Adrenal gland (tissue), 12 donors: ENCODE data around the gene PKP3. TPM values are rescaled to one million over a fixed set of nuclear protein-coding genes. Genes with fewer than 3 reads are reported as not detected.
A peak's percentile ranks its signal among the peaks of the same experiment; 100 is the strongest.
"Not testable (repeated sequence)": the region's sequence is repeated elsewhere in the genome, so short reads cannot be mapped to it uniquely, and the experiment has no call there.

ENCODE experiments used
- DNase-seq, 7 donors: peaks; one replicate each; pipeline ENCODE4 v3.0.0-alpha.2; 2019 to 2020
- H3K27ac ChIP-seq, 5 donors: fragments of 200-600 bp; sonication (generic) in 4 of 5; 1 replicate in 3 of 5; 2 replicates in 2 of 5; pipeline versions ENCODE4 v1.5.1 to v1.8.0; 2016 to 2020; ENCODE audit warnings: mild to moderate bottlenecking in 1 of 5
- H3K27me3 ChIP-seq: fragments of 200-600 bp; 2 replicates; pipeline ENCODE4 v1.8.0; 2021
- H3K36me3 ChIP-seq, 2 donors: fragments of 200-600 bp; replicated peaks in 1 of 2; 1 replicate in 1 of 2; 2 replicates in 1 of 2; pipeline versions ENCODE4 v1.5.1 to v1.8.0; 2018 to 2022
- H3K4me1 ChIP-seq, 2 donors: fragments of 200-600 bp; replicated peaks in 1 of 2; 1 replicate in 1 of 2; 2 replicates in 1 of 2; pipeline versions ENCODE4 v1.5.1 to v1.8.0; 2018 to 2021
- H3K4me3 ChIP-seq, 4 donors: fragments of 200-600 bp; sonication (generic) in 3 of 4; one replicate each; pipeline ENCODE4 v1.5.1; 2016 to 2018
- H3K9me3 ChIP-seq, 3 donors: fragments of 200-600 bp; sonication (generic) in 1 of 3; replicated peaks in 1 of 3; 1 replicate in 2 of 3; 2 replicates in 1 of 3; pipeline versions ENCODE4 v1.5.1 to v1.8.0; 2016 to 2021
- CTCF ChIP-seq, 6 experiments: fragments of 450-650 bp in 4 of 6; fragments of 200-600 bp in 2 of 6; sonication (generic) in 1 of 6; IDR thresholded peaks; 1 replicate in 5 of 6; 2 replicates in 1 of 6; pipeline versions ENCODE4 v1.5.1 to v1.8.0; 2016 to 2021; ENCODE audit warnings: antibody characterized with exemption in 6 of 6, mild to moderate bottlenecking in 2 of 6, moderate library complexity in 1 of 6
- POLR2A ChIP-seq, 2 donors: fragments of 450-650 bp; IDR thresholded peaks; one replicate each; pipeline ENCODE4 v1.6.1; 2017; ENCODE audit warnings: antibody characterized with exemption in 2 of 2, mild to moderate bottlenecking in 2 of 2, moderate library complexity in 1 of 2
- WGBS, 4 donors: extraction: QIAGEN DNeasy Blood & Tissue Kit in 2 of 4; methylation state at CpG; one replicate each; pipeline versions ENCODE4 v1.1.5 to v1.1.7; 2013 to 2017; 5-methylcytosine and 5-hydroxymethylcytosine counted together
- intact Hi-C, 2 donors: fragments of 100-400 bp; cut with DNase I; formaldehyde crosslinking; loops; one replicate each; pipeline versions ENCODE4 v1.14.1 to v1.15.0; 2022 to 2023
- polyA plus RNA-seq, 3 donors: library from polyadenylated mRNA; stranded (reverse); fragments of 200-250 nt in 2 of 3; fragments of 350-450 nt in 1 of 3; fragmentation: Illumina TruSeq in 1 of 3; extraction: RNeasy Lipid Tissue Mini Kit (QIAGEN cat#74804) in 1 of 3; gene quantifications; one replicate each; pipeline ENCODE4 v1.2.3, GENCODE V29; 2013 to 2014
- total RNA-seq, 9 donors: library from RNA; depleted of rRNA in 4 of 9; stranded (reverse); fragments of >200 nt in 4 of 9; fragments of 120-200 nt in 1 of 9; fragmentation: NEBNext Ultra II Directional in 1 of 9; extraction: Animal tissue kit (Norgen Biotek cat#: 25700) in 1 of 9; gene quantifications; one replicate each; pipeline versions ENCODE4 v1.1.0 to v1.2.4, GENCODE V29; 2013 to 2023
- donor health status: healthy with polysubstance abuse.
- donor health status: Bipolar disorder and iron deficiency.
- donor health status: DM: yes; HTN: yes; CAD: no.
- donor health status: DM: no; HTN: no; CAD: no.
- donor health status: DM: no; HTN: no; CAD: no.
- donor health status: DM: yes; HTN: yes; CAD: no.

PKP3 gene
- total and polyA plus RNA-seq, 12 donors: 0.37 to 0.65 (median 0.55) TPM; not detected in 8

GRCh38 chr11:359181-359714 is 34.8 kb upstream of the PKP3 start:
- no peak for TF ChIP-seq CTCF (IDR thresholded peaks at IDR 0.05)
- TF ChIP-seq POLR2A (IDR thresholded peaks at IDR 0.05): no peak
- Histone ChIP-seq H3K9me3 (no peaks in the 10 kb centered on the region), H3K4me3 (no peak overlapping the region), H3K36me3 (no peaks in the 10 kb centered on the region), H3K27ac (no peak overlapping the region), H3K27me3 (peaks cover 3% of the 10 kb centered on the region), H3K4me1 (peaks cover 6 to 9% of the 10 kb centered on the region in 2 donors)
- WGBS, 4 donors: 66 to 78% (median 73%) methylated on average over 5 of the region's 5 CpGs
- peak in 1 of 7 donors; percentile 4 for DNase-seq
- intact Hi-C loops: loop anchor here in 1 of 2 donors (5.0 kb wide), 1 partner anchor 52 kb away; the partner anchor contains the start of gene IFITM2

GRCh38 chr11:360326-361280 is 33.4 kb upstream of the PKP3 start:
- TF ChIP-seq CTCF (IDR thresholded peaks at IDR 0.05) (no peak), POLR2A (IDR thresholded peaks at IDR 0.05) (no peak)
- Histone ChIP-seq H3K4me3 (no peak overlapping the region), H3K9me3 (no peaks in the 10 kb centered on the region), H3K27ac (no peak overlapping the region), H3K4me1 (peaks cover 2% of the 10 kb centered on the region in 2 donors), H3K27me3 (peaks cover 15% of the 10 kb centered on the region), H3K36me3 (no peaks in the 10 kb centered on the region)
- intact Hi-C loops: loop anchor here in 1 of 2 donors (5.0 kb wide), 2 partner anchors 63 to 163 kb away; partner anchors contain the start of gene IFITM5
- 76 to 86% (median 80%) methylated on average over 15 to 22 of the region's 22 CpGs for WGBS, 4 donors
- peak in 1 of 7 donors; percentile 5 for DNase-seq

GRCh38 chr11:362642-363442 is 31.2 kb upstream of the PKP3 start:
- H3K36me3 ChIP-seq: no peaks in the 10 kb centered on the region
- no peaks in the 10 kb centered on the region for H3K4me1 ChIP-seq
- no peaks in the 10 kb centered on the region for H3K9me3 ChIP-seq
- intact Hi-C loops: loop anchor here in 1 of 2 donors (5.0 kb wide), 2 partner anchors 66 to 166 kb away; partner anchors contain the start of gene IFITM5
- TF ChIP-seq CTCF (IDR thresholded peaks at IDR 0.05) (no peak), POLR2A (IDR thresholded peaks at IDR 0.05) (no peak)
- no peak overlapping the region for H3K4me3 ChIP-seq
- peaks cover 31% of the 10 kb centered on the region for H3K27me3 ChIP-seq
- no peak overlapping the region for H3K27ac ChIP-seq
- WGBS, 4 donors: 74 to 94% (median 82%) methylated on average over 4 to 36 of the region's 36 CpGs
- DNase-seq: peak in 1 of 7 donors; percentile 5

GRCh38 chr11:363443-363805 is 30.6 kb upstream of the PKP3 start:
- intact Hi-C loops: loop anchor here in 1 of 2 donors (5.0 kb wide), 2 partner anchors 66 to 166 kb away; partner anchors contain the start of gene IFITM5
- H3K27me3 ChIP-seq: peaks cover 36% of the 10 kb centered on the region
- 72 to 80% (median 77%) methylated on average over 2 to 22 of the region's 22 CpGs; no CpG with 5 or more reads in 1 of the 4 donors for WGBS, 4 donors
- H3K4me3 ChIP-seq, H3K36me3 ChIP-seq, H3K9me3 ChIP-seq, H3K4me1 ChIP-seq, H3K27ac ChIP-seq, DNase-seq: not testable (repeated sequence)
